GM12891 (cell line): ENCODE data around the gene TNFRSF25.
"Not testable (repeated sequence)": the region's sequence is repeated elsewhere in the genome, so short reads cannot be mapped to it uniquely, and the experiment has no call there.

Experiments used
- POLR2AphosphoS5 ChIP-seq: IDR thresholded peaks from 2 replicates; pipeline ENCODE4 v1.6.1; 2011; ENCODE audit warnings: low read depth, low read length, control low read depth
- POU2F2 ChIP-seq: IDR thresholded peaks from 2 replicates; pipeline ENCODE4 v1.6.1; 2011; ENCODE audit warnings: low read depth, mild to moderate bottlenecking, control low read depth, low read length, moderate library complexity

DNA sequence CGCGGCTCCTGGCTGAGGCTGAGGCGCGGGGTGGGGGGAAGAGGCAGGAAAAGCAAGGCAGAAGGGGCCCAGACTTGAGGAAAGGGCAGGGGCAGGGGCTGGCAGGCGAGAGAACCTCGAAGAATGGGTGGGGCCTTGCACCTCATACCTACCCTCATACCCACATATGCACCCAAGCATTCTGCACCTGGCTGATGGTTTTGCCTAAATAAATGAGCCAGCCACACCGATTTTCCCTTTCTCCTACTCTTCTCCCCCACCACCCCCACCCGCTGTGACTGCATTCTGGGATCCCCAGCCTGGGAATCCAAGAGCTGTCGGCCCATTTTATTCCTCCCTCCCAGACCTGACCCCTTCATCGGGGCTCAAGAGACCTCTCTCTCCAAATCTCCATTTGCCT, 15.5 kb downstream of the TNFRSF25 start:
- not testable (repeated sequence) for TF ChIP-seq POU2F2, POLR2AphosphoS5
